Epithelial cell of esophagus (primary cell): ENCODE measurements around the gene ZNF19.

Experiments
- DNase-seq: peaks from one replicate; pipeline ENCODE4 v3.0.0; 2010; ENCODE audit warnings: low read depth
- H3K4me3 ChIP-seq: 2 replicates; pipeline ENCODE4 v1.5.1; 2011; ENCODE audit warnings: mild to moderate bottlenecking, low read length, control low read depth
- TF ChIP-seq, protein P1 (sequence below): IDR thresholded peaks from 2 replicates; pipeline ENCODE4 v1.5.1; 2011; ENCODE audit warnings: low read depth, mild to moderate bottlenecking, low read length, control low read depth, inconsistent platforms; ENCODE audit not compliant: insufficient read depth; ENCODE audit errors: missing control alignments

ZNF19 gene

DNA sequence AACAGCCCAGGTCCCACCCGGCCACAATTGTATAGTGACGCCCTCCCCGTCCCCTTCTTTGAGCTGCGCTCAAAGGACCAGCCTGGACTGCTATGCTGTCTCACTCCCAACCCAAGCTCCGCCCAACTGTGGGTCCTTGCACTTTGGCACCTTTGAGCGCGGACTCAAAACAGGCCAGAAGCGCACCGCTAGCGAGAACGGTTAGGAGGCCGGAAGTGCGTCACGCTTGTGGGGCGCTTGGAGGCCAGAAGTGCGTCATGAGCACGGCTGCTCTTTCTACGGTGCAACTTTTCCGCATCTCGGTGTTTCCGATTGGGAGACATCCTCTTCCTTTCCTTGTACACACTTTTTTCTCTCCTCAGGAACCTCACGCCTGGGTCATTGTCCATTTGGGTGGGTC, at the start of gene ZNF19:
Gene ZNF19, minus strand, starts transcription at position 203 of the 400 bp plus-strand sequence. CDS start 7,210 bp downstream, outside the sequence.
- no peak for DNase-seq
- TF ChIP-seq, protein P1, sequence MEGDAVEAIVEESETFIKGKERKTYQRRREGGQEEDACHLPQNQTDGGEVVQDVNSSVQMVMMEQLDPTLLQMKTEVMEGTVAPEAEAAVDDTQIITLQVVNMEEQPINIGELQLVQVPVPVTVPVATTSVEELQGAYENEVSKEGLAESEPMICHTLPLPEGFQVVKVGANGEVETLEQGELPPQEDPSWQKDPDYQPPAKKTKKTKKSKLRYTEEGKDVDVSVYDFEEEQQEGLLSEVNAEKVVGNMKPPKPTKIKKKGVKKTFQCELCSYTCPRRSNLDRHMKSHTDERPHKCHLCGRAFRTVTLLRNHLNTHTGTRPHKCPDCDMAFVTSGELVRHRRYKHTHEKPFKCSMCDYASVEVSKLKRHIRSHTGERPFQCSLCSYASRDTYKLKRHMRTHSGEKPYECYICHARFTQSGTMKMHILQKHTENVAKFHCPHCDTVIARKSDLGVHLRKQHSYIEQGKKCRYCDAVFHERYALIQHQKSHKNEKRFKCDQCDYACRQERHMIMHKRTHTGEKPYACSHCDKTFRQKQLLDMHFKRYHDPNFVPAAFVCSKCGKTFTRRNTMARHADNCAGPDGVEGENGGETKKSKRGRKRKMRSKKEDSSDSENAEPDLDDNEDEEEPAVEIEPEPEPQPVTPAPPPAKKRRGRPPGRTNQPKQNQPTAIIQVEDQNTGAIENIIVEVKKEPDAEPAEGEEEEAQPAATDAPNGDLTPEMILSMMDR = no peak
- H3K4me3 ChIP-seq = no peak within 1 kb of the TSS

DNA sequence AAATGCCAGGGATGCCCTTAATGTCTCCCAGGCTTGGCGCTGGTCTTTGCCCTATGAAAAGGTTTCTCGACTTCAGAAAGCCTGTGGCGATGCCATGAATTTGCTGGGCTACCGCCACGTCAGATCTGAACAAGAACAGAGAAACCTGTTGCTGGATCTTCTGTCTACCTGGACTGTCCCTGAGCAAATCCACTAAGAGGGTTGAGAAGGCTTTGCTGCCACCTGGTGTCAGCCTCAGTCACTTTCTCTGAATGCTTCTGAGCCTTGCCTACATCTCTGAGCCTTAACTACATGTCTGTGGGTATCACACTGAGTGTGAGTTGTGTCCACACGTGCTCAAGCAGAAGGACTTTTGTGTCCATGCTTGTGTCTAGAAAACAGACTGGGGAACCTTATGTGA, 48.5 kb upstream of the ZNF19 start:
- DNase-seq = peak; percentile 79
- TF ChIP-seq, protein P1 = peak; percentile 90
- no peak overlapping the region for H3K4me3 ChIP-seq

DNA sequence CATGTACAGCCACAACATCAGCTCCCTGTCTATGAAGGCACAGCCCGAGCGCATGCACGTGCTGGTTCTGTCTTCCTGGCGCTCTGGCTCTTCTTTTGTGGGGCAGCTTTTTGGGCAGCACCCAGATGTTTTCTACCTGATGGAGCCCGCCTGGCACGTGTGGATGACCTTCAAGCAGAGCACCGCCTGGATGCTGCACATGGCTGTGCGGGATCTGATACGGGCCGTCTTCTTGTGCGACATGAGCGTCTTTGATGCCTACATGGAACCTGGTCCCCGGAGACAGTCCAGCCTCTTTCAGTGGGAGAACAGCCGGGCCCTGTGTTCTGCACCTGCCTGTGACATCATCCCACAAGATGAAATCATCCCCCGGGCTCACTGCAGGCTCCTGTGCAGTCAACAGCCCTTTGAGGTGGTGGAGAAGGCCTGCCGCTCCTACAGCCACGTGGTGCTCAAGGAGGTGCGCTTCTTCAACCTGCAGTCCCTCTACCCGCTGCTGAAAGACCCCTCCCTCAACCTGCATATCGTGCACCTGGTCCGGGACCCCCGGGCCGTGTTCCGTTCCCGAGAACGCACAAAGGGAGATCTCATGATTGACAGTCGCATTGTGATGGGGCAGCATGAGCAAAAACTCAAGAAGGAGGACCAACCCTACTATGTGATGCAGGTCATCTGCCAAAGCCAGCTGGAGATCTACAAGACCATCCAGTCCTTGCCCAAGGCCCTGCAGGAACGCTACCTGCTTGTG, 47.8 kb upstream of the ZNF19 start:
- no peak for DNase-seq
- TF ChIP-seq, protein P1 = no peak
- H3K4me3 ChIP-seq = no peak overlapping the region

DNA sequence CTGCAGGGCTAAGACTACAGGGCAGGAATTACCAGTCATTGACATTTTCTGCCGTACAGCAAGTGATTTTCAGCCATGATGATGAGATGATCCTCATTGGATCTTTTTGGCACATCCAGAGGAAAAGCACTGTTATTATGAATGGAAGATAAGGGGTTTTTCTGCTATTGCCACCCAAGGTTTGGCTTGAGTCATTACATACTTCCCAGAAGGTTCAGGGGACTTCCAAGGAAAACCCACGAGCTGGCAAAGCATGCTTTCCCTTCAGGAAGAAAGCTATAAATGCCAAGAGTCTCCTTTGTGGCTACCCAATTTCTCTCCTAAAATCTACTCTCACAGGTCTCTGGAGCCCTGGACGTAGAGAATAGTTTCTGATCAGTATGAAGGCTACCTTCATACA, 43.2 kb upstream of the ZNF19 start:
- TF ChIP-seq, protein P1 = no peak
- H3K4me3 ChIP-seq = no peak overlapping the region
- DNase-seq = no peak

DNA sequence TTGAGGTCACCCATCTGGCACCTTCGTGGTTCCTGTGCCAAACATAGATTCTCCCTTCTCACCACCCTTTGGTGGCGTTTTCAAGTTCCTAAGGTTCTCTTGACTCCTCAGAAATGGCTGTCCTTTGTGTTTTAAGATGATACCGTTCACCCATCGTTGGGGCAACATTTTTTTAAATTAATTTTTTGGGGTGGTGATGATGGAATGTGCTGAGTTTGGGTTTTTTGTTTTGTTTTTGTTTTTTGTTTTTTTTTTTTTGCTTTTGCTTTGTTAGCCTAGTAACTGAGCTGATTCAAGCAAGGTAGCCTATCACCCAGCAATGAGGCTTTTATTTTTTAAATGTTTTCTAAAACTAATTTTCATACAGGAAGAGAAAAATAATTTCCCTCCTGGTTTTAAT, 39.7 kb upstream of the ZNF19 start:
- no peak overlapping the region for H3K4me3 ChIP-seq
- DNase-seq = no peak

DNA sequence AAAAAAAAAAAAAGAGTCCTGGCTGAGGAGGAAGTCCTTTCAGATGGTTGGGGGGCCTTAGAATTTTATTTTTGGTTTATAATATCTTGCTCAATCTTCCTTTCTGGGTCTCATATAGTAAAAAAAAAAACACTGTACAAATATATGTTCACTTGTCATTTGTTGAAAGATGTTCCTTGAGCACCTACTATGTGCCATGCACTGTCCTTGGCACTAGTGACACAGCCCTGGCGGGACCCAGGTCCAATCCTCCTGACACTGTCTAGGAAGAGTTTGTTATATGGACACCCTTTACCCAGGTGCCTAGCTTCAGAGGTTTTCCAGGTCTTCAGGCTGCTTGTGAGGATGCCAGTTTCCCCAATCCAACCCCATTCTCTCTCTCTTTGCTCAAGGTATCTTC, 39.1 kb upstream of the ZNF19 start:
- no peak for DNase-seq
- TF ChIP-seq, protein P1 = no peak
- H3K4me3 ChIP-seq = no peak overlapping the region

More for the DNA sequence above, 39.7 kb upstream of the ZNF19 start:
- TF ChIP-seq, protein P1 = no peak
